ENCODE results near the gene RIBC1.

RIBC1 gene

GRCh38 chrX:53440621-53441517 lies 18.2 kb downstream of the RIBC1 start:
- H2AFZ ChIP-seq (ENCODE audit: low read length) = peak overlapping the region; percentile 85; the same call in 1 of the 2 replicates

GRCh38 chrX:53441531-53442321 lies 19.1 kb downstream of the RIBC1 start:
- H3K79me2 ChIP-seq (ENCODE audit: insufficient read depth, low read length) = no peaks in the 10 kb centered on the region
- H3F3A ChIP-seq (ENCODE audit: low read depth) = no peaks in the 10 kb centered on the region
- no peaks in the 10 kb centered on the region for H3K27me3 ChIP-seq (ENCODE audit: insufficient read depth, low read length, poor library complexity, severe bottlenecking)
- no peaks in the 10 kb centered on the region for H4K20me1 ChIP-seq (ENCODE audit: insufficient read depth, low read length, poor library complexity, severe bottlenecking)
- peak overlapping the region; percentile 85 for H2AFZ ChIP-seq (ENCODE audit: low read length)
- H3K4me1 ChIP-seq (ENCODE audit: insufficient read depth, low read length, poor library complexity, severe bottlenecking) = peaks cover 4% of the 10 kb centered on the region
- no peaks in the 10 kb centered on the region for H3K9me2 ChIP-seq (replicated peaks; ENCODE audit: low read depth, low read length)
- H3K4me2 ChIP-seq (ENCODE audit: low read depth, low read length, poor library complexity, severe bottlenecking) = peak overlapping the region; percentile 76
- peak overlapping the region; percentile 70 for H3K9ac ChIP-seq (ENCODE audit: low read depth, low read length, poor library complexity, severe bottlenecking)
- no peaks in the 10 kb centered on the region for H3K9me3 ChIP-seq (ENCODE audit: insufficient read depth, low read depth, low read length)
- peak overlapping the region; percentile 76 for H3K4me3 ChIP-seq (ENCODE audit: low read length, poor library complexity, severe bottlenecking)
- H3K36me3 ChIP-seq (ENCODE audit: insufficient read depth, low read length) = no peaks in the 10 kb centered on the region
- TF ChIP-seq EZH2phosphoT487 (IDR thresholded peaks at IDR 0.05; ENCODE audit: borderline replicate concordance) (no peak), CTCF (conservative IDR thresholded peaks at IDR 0.05; ENCODE audit: low read length) (no peak)

More at GRCh38 chrX:53440621-53441517, 18.2 kb downstream of the RIBC1 start:
- peak overlapping the region; percentile 76 for H3K4me2 ChIP-seq (ENCODE audit: low read depth, low read length, poor library complexity, severe bottlenecking)
- H3K9me2 ChIP-seq (replicated peaks; ENCODE audit: low read depth, low read length) = no peaks in the 10 kb centered on the region
- H3K9ac ChIP-seq (ENCODE audit: low read depth, low read length, poor library complexity, severe bottlenecking) = peak overlapping the region; percentile 70
- no peaks in the 10 kb centered on the region for H4K20me1 ChIP-seq (ENCODE audit: insufficient read depth, low read length, poor library complexity, severe bottlenecking)
- H3K27me3 ChIP-seq (ENCODE audit: insufficient read depth, low read length, poor library complexity, severe bottlenecking) = no peaks in the 10 kb centered on the region
- H3K4me3 ChIP-seq (ENCODE audit: low read length, poor library complexity, severe bottlenecking) = peak overlapping the region; percentile 76
- no peaks in the 10 kb centered on the region for H3K9me3 ChIP-seq (ENCODE audit: insufficient read depth, low read depth, low read length)
- H3F3A ChIP-seq (ENCODE audit: low read depth) = no peaks in the 10 kb centered on the region
- TF ChIP-seq EZH2phosphoT487 (IDR thresholded peaks at IDR 0.05; ENCODE audit: borderline replicate concordance) = no peak
- H3K79me2 ChIP-seq (ENCODE audit: insufficient read depth, low read length) = no peaks in the 10 kb centered on the region
- H3K36me3 ChIP-seq (ENCODE audit: insufficient read depth, low read length) = no peaks in the 10 kb centered on the region
- peaks cover 4% of the 10 kb centered on the region for H3K4me1 ChIP-seq (ENCODE audit: insufficient read depth, low read length, poor library complexity, severe bottlenecking)

- H3K4me1 ChIP-seq (ENCODE audit: insufficient read depth, low read length, poor library complexity, severe bottlenecking) = peaks cover 4% of the 10 kb centered on the region
- H3F3A ChIP-seq (ENCODE audit: low read depth) = no peaks in the 10 kb centered on the region
- no peaks in the 10 kb centered on the region for H3K36me3 ChIP-seq (ENCODE audit: insufficient read depth, low read length)
- no peaks in the 10 kb centered on the region for H4K20me1 ChIP-seq (ENCODE audit: insufficient read depth, low read length, poor library complexity, severe bottlenecking)
- H2AFZ ChIP-seq (ENCODE audit: low read length) = peak overlapping the region; percentile 85
- no peaks in the 10 kb centered on the region for H3K79me2 ChIP-seq (ENCODE audit: insufficient read depth, low read length)
- TF ChIP-seq CTCF (conservative IDR thresholded peaks at IDR 0.05; ENCODE audit: low read length) (no peak), EZH2phosphoT487 (IDR thresholded peaks at IDR 0.05; ENCODE audit: borderline replicate concordance) (no peak)
- H3K27me3 ChIP-seq (ENCODE audit: insufficient read depth, low read length, poor library complexity, severe bottlenecking) = no peaks in the 10 kb centered on the region
- no peaks in the 10 kb centered on the region for H3K9me2 ChIP-seq (replicated peaks; ENCODE audit: low read depth, low read length)
- peak overlapping the region; percentile 76 for H3K4me3 ChIP-seq (ENCODE audit: low read length, poor library complexity, severe bottlenecking)
- H3K4me2 ChIP-seq (ENCODE audit: low read depth, low read length, poor library complexity, severe bottlenecking) = peak overlapping the region; percentile 76
- no peaks in the 10 kb centered on the region for H3K9me3 ChIP-seq (ENCODE audit: insufficient read depth, low read depth, low read length)
- peak overlapping the region; percentile 70 for H3K9ac ChIP-seq (ENCODE audit: low read depth, low read length, poor library complexity, severe bottlenecking)
Observed at GRCh38 chrX:53442322-53442631, 19.6 kb downstream of the RIBC1 start.

Data from Loucy (cell line).